HFFc6 (cell line): ENCODE results near the gene MAST4. TPM values are rescaled to one million over a fixed set of nuclear protein-coding genes. Genes with fewer than 3 reads are reported as not detected.

Source experiments
- DNase-seq: peaks from one replicate; pipeline ENCODE4 v3.0.0-alpha.2; 2018
- H3K27ac Mint-ChIP-seq: 2 replicates; pipeline ENCODE4 v1.8.0; 2020; ENCODE audit warnings: mild to moderate bottlenecking, mixed read lengths
- H3K27me3 Mint-ChIP-seq: 2 replicates; pipeline ENCODE4 v1.8.0; 2021; ENCODE audit warnings: mild to moderate bottlenecking, moderate library complexity, mixed read lengths; ENCODE audit not compliant: insufficient read depth
- H3K36me3 Mint-ChIP-seq: 2 replicates; pipeline ENCODE4 v1.8.0; 2021; ENCODE audit warnings: low read depth, mixed read lengths
- H3K4me1 Mint-ChIP-seq: 2 replicates; pipeline ENCODE4 v1.8.0; 2020; ENCODE audit warnings: low read depth, mixed read lengths
- H3K4me3 Mint-ChIP-seq: 2 replicates; pipeline ENCODE4 v1.8.0; 2020; ENCODE audit warnings: mild to moderate bottlenecking, moderate library complexity, mixed read lengths
- H3K9me3 Mint-ChIP-seq: 2 replicates; pipeline ENCODE4 v1.8.0; 2020; ENCODE audit warnings: mild to moderate bottlenecking, mixed read lengths
- total RNA-seq, 6 experiments: library from RNA; stranded (reverse); fragmentation: NEBNext Ultra II Directional; extraction: Animal tissue kit (Norgen Biotek cat#: 25700); gene quantifications; 2 replicates in 1 of 6; 3 replicates in 5 of 6; pipeline ENCODE4 v1.2.3, GENCODE V29; 2021
- TF ChIP-seq, protein P1 (sequence below): fragments of 200-600 bp; sonication (generic); IDR thresholded peaks from 2 replicates; pipeline ENCODE4 v1.5.0; 2021; ENCODE audit warnings: antibody characterized with exemption, mild to moderate bottlenecking

Gene MAST4
- total RNA-seq, 6 experiments from 2014 or later = 3.0 to 5.6 (median 3.9) TPM

DNA sequence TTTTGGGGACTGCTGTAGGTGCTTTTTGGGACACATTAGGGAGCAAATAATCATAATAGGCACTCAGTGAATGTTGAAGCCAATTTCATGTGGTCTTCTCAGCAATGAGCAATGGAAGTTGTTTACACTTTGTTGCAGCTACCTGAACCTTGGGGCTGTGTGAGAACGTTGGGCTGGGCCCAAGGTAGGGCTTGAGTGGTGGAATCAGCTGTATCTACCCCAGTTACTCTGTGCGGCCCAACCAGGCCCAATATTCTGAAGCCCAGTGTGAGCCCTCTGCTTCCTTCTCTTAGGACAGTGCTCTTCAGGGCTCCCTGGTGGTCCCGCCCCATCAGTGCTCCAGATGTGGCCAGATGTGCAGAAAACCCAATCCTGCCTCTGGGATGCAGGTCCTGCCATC is 38.4 kb downstream of the MAST4 start:
- Mint-ChIP-seq H3K4me3 (no peak overlapping the region), H3K4me1 (no peaks in the 10 kb centered on the region), H3K27me3 (0 out of 2 replicates have a peak, but pooled peaks cover 2% of the 10 kb centered on the region), H3K9me3 (no peaks in the 10 kb centered on the region), H3K36me3 (no peaks in the 10 kb centered on the region), H3K27ac (no peak overlapping the region)
- TF ChIP-seq, protein P1, sequence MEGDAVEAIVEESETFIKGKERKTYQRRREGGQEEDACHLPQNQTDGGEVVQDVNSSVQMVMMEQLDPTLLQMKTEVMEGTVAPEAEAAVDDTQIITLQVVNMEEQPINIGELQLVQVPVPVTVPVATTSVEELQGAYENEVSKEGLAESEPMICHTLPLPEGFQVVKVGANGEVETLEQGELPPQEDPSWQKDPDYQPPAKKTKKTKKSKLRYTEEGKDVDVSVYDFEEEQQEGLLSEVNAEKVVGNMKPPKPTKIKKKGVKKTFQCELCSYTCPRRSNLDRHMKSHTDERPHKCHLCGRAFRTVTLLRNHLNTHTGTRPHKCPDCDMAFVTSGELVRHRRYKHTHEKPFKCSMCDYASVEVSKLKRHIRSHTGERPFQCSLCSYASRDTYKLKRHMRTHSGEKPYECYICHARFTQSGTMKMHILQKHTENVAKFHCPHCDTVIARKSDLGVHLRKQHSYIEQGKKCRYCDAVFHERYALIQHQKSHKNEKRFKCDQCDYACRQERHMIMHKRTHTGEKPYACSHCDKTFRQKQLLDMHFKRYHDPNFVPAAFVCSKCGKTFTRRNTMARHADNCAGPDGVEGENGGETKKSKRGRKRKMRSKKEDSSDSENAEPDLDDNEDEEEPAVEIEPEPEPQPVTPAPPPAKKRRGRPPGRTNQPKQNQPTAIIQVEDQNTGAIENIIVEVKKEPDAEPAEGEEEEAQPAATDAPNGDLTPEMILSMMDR = no peak
- no peak for DNase-seq

DNA sequence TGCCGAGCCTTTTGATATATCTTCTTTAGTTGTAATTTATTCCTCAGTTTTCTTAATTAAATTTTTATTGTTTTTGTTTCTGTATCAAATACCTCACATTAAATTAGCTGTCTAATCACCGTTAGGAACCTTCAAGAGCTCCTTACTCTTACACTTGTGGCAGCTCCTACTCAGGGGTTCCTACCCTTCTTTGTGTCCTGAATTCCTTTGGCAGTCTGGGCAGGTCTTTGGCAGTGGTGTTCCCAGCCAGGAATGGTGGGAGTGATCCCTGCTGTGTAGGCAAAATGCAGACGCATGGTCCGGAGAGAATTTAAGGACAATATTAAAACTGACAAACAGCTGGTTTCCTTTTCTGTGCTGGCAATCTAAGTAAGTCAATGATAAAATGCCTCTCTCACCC is 41.8 kb downstream of the MAST4 start:
- Mint-ChIP-seq H3K36me3 (no peaks in the 10 kb centered on the region), H3K4me3 (no peak overlapping the region), H3K4me1 (no peaks in the 10 kb centered on the region), H3K9me3 (no peaks in the 10 kb centered on the region; the same call in 1 of the 2 replicates), H3K27ac (no peak overlapping the region), H3K27me3 (peaks cover 5% of the 10 kb centered on the region; the same call in 1 of the 2 replicates)
- DNase-seq = no peak
- TF ChIP-seq, protein P1 = no peak

DNA sequence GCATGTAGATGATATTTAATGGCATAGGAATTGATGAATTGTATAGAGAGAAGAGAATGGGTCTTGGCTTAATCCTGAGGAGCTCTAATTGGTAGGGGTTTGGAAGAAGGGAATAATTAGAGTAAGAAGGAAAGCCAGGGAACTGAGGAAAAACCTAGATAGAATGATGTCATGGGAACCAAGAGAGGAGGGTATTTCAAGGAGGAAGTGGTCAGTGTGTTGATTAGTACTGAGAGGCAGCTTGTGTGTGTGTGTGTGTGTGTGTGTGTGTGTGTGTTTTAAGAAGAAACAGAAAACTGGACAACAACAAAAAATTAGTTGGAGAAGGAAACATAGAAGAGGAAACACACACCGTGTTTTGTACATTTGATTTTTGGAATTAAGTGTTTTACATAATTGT is 42.8 kb downstream of the MAST4 start:
- no peak overlapping the region for H3K27ac Mint-ChIP-seq
- no peaks in the 10 kb centered on the region for H3K4me1 Mint-ChIP-seq
- no peaks in the 10 kb centered on the region for H3K36me3 Mint-ChIP-seq
- no peak for DNase-seq
- no peaks in the 10 kb centered on the region; the same call in 1 of the 2 replicates for H3K9me3 Mint-ChIP-seq
- peaks cover 5% of the 10 kb centered on the region; the same call in 1 of the 2 replicates for H3K27me3 Mint-ChIP-seq
- no peak overlapping the region for H3K4me3 Mint-ChIP-seq
- TF ChIP-seq, protein P1 = no peak

DNA sequence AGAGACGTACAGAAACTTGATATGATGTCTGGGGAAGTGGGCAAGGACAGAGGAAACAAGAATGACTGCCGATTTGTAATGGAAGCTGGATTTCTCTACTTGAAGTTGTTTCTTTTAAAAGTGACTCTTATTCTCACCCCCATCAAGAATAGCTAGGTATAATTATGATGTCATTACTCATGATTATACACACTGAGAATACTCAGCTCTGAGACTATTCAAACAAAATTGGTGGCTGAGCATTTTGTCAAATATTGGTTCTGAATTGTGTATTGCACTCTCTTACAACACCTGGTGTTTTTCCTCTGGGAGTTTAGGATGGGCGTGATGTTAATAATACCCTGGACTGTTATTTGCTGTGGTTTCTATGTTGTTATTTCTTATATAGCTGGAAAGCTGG is 46.3 kb downstream of the MAST4 start:
- no peak overlapping the region for H3K27ac Mint-ChIP-seq
- no peaks in the 10 kb centered on the region for H3K36me3 Mint-ChIP-seq
- peaks cover 5% of the 10 kb centered on the region; the same call in 1 of the 2 replicates for H3K27me3 Mint-ChIP-seq
- no peak overlapping the region for H3K4me3 Mint-ChIP-seq
- no peaks in the 10 kb centered on the region for H3K4me1 Mint-ChIP-seq
- H3K9me3 Mint-ChIP-seq = no peaks in the 10 kb centered on the region; the same call in 1 of the 2 replicates
- DNase-seq = no peak
- TF ChIP-seq, protein P1 = no peak

DNA sequence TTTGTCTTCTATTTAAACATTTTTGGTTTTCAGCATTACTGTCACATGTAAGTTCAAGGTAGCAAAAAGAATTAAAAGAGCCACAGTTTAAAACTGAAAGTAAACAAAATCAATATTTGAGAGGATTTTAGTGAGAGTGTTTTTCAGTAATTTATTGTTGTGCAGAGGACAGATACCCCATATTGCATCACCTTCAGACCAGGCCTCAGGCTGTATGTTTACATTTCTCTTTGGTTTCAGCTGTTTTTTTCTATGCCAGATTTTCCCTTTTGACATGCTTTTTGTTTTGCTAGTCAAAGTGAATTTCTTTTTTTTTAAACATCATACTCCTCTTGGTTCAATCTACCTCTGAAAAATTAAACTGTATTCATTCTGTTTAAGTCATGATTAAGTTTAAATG is 47.2 kb downstream of the MAST4 start:
- no peaks in the 10 kb centered on the region; the same call in 1 of the 2 replicates for H3K9me3 Mint-ChIP-seq
- no peak overlapping the region; the same call in 1 of the 2 replicates for H3K4me3 Mint-ChIP-seq
- TF ChIP-seq, protein P1 = no peak
- H3K4me1 Mint-ChIP-seq = no peaks in the 10 kb centered on the region
- peaks cover 5% of the 10 kb centered on the region; the same call in 1 of the 2 replicates for H3K27me3 Mint-ChIP-seq
- H3K36me3 Mint-ChIP-seq = no peaks in the 10 kb centered on the region
- DNase-seq = no peak
- H3K27ac Mint-ChIP-seq = no peak overlapping the region

DNA sequence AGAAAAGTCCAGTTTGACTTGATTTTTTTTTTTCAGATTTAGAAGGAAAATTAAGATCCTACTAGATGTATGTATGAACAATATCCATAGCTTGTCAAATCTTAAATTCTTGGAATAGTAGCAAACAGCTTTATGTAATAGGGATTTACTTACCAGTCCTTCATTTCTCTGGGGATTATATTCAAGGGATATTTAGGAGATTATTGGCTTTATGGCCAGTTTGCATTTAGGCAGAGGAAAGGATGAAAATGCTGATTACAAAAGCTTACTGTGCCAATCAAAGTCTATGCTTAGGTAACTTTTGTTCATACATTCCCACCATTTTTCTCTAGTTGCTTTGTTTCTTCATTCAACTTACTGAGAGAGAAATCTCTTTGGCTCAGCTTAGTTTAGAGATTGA is 47.9 kb downstream of the MAST4 start:
- DNase-seq = no peak
- no peaks in the 10 kb centered on the region for H3K4me1 Mint-ChIP-seq
- no peaks in the 10 kb centered on the region; the same call in 1 of the 2 replicates for H3K9me3 Mint-ChIP-seq

More for the DNA sequence above, 47.9 kb downstream of the MAST4 start:
- TF ChIP-seq, protein P1 = no peak
- Mint-ChIP-seq H3K36me3 (no peaks in the 10 kb centered on the region), H3K4me3 (no peak overlapping the region), H3K27me3 (peaks cover 3% of the 10 kb centered on the region; the same call in 1 of the 2 replicates), H3K27ac (no peak overlapping the region)
